GM12878 (cell line): Measurements from ENCODE around the gene SH2B3. TPM values are rescaled to one million over a fixed set of nuclear protein-coding genes. Genes with fewer than 3 reads are reported as not detected.
"Not testable (repeated sequence)": the region's sequence is repeated elsewhere in the genome, so short reads cannot be mapped to it uniquely, and the experiment has no call there.

Experiments
- ATAC-seq: fragments of 200-7000 bp; cut with Tn5 transposase; 3 replicates; pipeline ENCODE4 v1.9.1; 2020; ENCODE audit warnings: mild to moderate bottlenecking, moderate library complexity
- BruUV-seq: library from RNA; stranded (reverse); fragments of 400-500 nt; replicated peaks from 2 replicates; lab custom pipeline; 2021; lab: Mats Ljungman, UMichigan
- CTCF ChIA-PET: fragments of 300-600 bp; sonication (Branson Sonifier 250); formaldehyde crosslinking; extraction: SDS; loops from one replicate; lab custom pipeline; 2021; ENCODE audit warnings: inconsistent platforms; lab: Yijun Ruan, JAX
- POLR2A ChIA-PET: fragments of 350-600 bp; formaldehyde crosslinking; extraction: SDS; loops from one replicate; lab custom pipeline; 2021; ENCODE audit warnings: inconsistent platforms; lab: Charles Lee
- RAD21 ChIA-PET: fragments of 300-600 bp; sonication (Branson Sonifier 250); formaldehyde crosslinking; loops from one replicate; lab custom pipeline; 2023; ENCODE audit warnings: antibody characterized with exemption; ENCODE audit not compliant: unreplicated experiment; lab: Charles Lee
- SMC1A ChIA-PET: fragments of 300-600 bp; sonication (Branson Sonifier 250); formaldehyde crosslinking; loops from one replicate; lab custom pipeline; 2023; ENCODE audit not compliant: unreplicated experiment, uncharacterized antibody; lab: Charles Lee
- DNase-seq: peaks from one replicate; pipeline ENCODE4 v3.0.0-alpha.2; 2011; ENCODE audit warnings: low read depth, low spot score
- FAIRE-seq: peaks from 3 replicates; lab custom pipeline; 2011; peaks lifted over from hg19 to GRCh38; lab: Jason Lieb, UNC
- H2AFZ ChIP-seq: 2 replicates; pipeline ENCODE4 v1.6.0; 2011; ENCODE audit warnings: low read depth, low read length, control low read depth; ENCODE audit not compliant: control insufficient read depth
- H3K27ac ChIP-seq: 2 replicates; pipeline ENCODE4 v1.5.1; 2011; ENCODE audit warnings: control low read depth; ENCODE audit not compliant: control insufficient read depth, insufficient read depth
- H3K27me3 ChIP-seq, 2 experiments: replicated peaks in 1 of 2; 2 replicates each; pipeline versions ENCODE4 v1.6.0 to v1.6.1; 2011; ENCODE audit warnings: low read length in 1 of 2; ENCODE audit not compliant: control insufficient read depth in 2 of 2, insufficient read depth in 2 of 2
- H3K36me3 ChIP-seq, 2 experiments: 2 replicates each; pipeline ENCODE4 v1.5.1; 2011; ENCODE audit warnings: low read length in 1 of 2; ENCODE audit not compliant: control insufficient read depth in 2 of 2, insufficient read depth in 2 of 2
- H3K4me1 ChIP-seq: 2 replicates; pipeline ENCODE4 v1.6.1; 2011; ENCODE audit warnings: mild to moderate bottlenecking, low read length, moderate library complexity, mixed read lengths; ENCODE audit not compliant: control insufficient read depth, insufficient read depth
- H3K4me2 ChIP-seq: 2 replicates; pipeline ENCODE4 v1.6.0; 2011; ENCODE audit warnings: control low read depth; ENCODE audit not compliant: control insufficient read depth, insufficient read depth
- H3K4me3 ChIP-seq: fragments of 200-600 bp; sonication (generic); 2 replicates; pipeline ENCODE4 v1.5.1; 2016
- H3K79me2 ChIP-seq: 2 replicates; pipeline ENCODE4 v1.6.0; 2011; ENCODE audit warnings: low read length; ENCODE audit not compliant: control insufficient read depth, insufficient read depth
- H3K9ac ChIP-seq: 2 replicates; pipeline ENCODE4 v1.8.0; 2011; ENCODE audit warnings: low read length, control low read depth, mixed read lengths; ENCODE audit not compliant: control insufficient read depth, insufficient read depth
- H3K9me3 ChIP-seq: replicated peaks from 3 replicates; pipeline ENCODE4 v1.5.1; 2011; ENCODE audit warnings: mild to moderate bottlenecking, low read length; ENCODE audit not compliant: control insufficient read depth, insufficient read depth
- H4K20me1 ChIP-seq: 2 replicates; pipeline ENCODE4 v1.6.0; 2011; ENCODE audit not compliant: control insufficient read depth, insufficient read depth
- MLLT1 ChIP-seq: fragments of 450-650 bp; IDR thresholded peaks from 2 replicates; pipeline ENCODE4 v1.6.1; 2016; ENCODE audit warnings: mild to moderate bottlenecking
- YBX1 ChIP-seq: fragments of 450-650 bp; IDR thresholded peaks from 2 replicates; pipeline ENCODE4 v1.6.1; 2016; ENCODE audit warnings: antibody characterized with exemption
- WGBS: methylation state at CpG from one replicate; pipeline ENCODE4 v1.1.6; 2016; ENCODE audit warnings: low lambda C conversion rate; ENCODE audit not compliant: insufficient replicate concordance, insufficient coverage; ENCODE audit errors: missing lambda C conversion rate; 5-methylcytosine and 5-hydroxymethylcytosine counted together
- in situ Hi-C: fragments of 300-500 bp; cut with MboI; formaldehyde crosslinking; loops from 9 replicates; pipeline ENCODE4 v1.14.3; 2018; ENCODE audit warnings: mixed read lengths
- intact Hi-C: fragments of 100-400 bp; cut with micrococcal nuclease; formaldehyde crosslinking; loops from one replicate; pipeline ENCODE4 v1.14.2; 2022; ENCODE audit not compliant: unreplicated experiment
- polyA plus RNA-seq, 11 experiments: library from polyadenylated mRNA; depleted of rRNA in 4 of 11; unstranded in 6 of 11; stranded (reverse) in 5 of 11; fragments of >200 nt; fragmentation: Nextera tagmentation in 4 of 11; fragmentation: Illumina TruSeq in 1 of 11; extraction: Ambion mirVana in 4 of 11; extraction: Trizol in 1 of 11; gene quantifications; 1 replicate in 1 of 11; 2 replicates in 10 of 11; pipeline versions ENCODE4 v1.2.1 to v1.2.3, GENCODE V29; 2011 to 2016; ENCODE audit warnings: inconsistent platforms in 2 of 11, missing spikeins in 2 of 11, low read depth in 1 of 11
- total RNA-seq, 4 experiments: library from RNA; depleted of rRNA in 3 of 4; stranded (reverse); fragments of >200 nt in 3 of 4; fragmentation: Illumina TruSeq in 1 of 4; extraction: Trizol in 1 of 4; gene quantifications; 2 replicates each; pipeline versions ENCODE4 v1.2.1 to v1.2.3, GENCODE V29; 2013 to 2021

The SH2B3 gene
- total and polyA plus RNA-seq, 10 of the 15 experiments (the other 5 are each of a cell fraction or from before 2014, with no cell fraction given), result 5.8 to 46.4 (median 23.3) TPM

- POLR2A ChIA-PET, result interaction anchor here (3.2 to 13.2 kb wide), 3 partner anchors 28 to 49 kb away, joined by 27 to 188 read pairs (median 50); no protein-coding TSS in a partner anchor
- H3K79me2 ChIP-seq, result peaks cover 17% of the 10 kb centered on the region
- H3K9ac ChIP-seq, H4K20me1 ChIP-seq, BruUV-seq, H3K9me3 ChIP-seq, H2AFZ ChIP-seq, ATAC-seq, H3K36me3 ChIP-seq, FAIRE-seq, H3K4me3 ChIP-seq, intact Hi-C loops, DNase-seq, H3K27me3 ChIP-seq: not testable (repeated sequence)
- peaks cover 54% of the 10 kb centered on the region for H3K4me1 ChIP-seq
- CTCF ChIA-PET, result interaction anchor here (0.7 to 27.0 kb wide), 11 partner anchors 10 to 658 kb away, joined by 3 to 1117 read pairs (median 6); no protein-coding TSS in a partner anchor
- TF ChIP-seq YBX1 (0 out of 2 replicates have a peak, but pooled peaks have one; percentile 19), MLLT1 (peak; percentile 84)
- 68% methylated on average over 4 of the region's 9 CpGs for WGBS
- in situ Hi-C loops, result loop anchor here (5.0 kb wide), 1 partner anchor 45 kb away; no protein-coding TSS in a partner anchor
- SMC1A ChIA-PET, result interaction anchor here (2.6 to 22.6 kb wide), 5 partner anchors 10 to 54 kb away, joined by 15 to 605 read pairs (median 40); no protein-coding TSS in a partner anchor
- RAD21 ChIA-PET, result interaction anchor here (1.0 to 19.6 kb wide), 6 partner anchors 10 to 284 kb away, joined by 3 to 804 read pairs (median 12); partner anchors contain the start of genes ACAD10 and BRAP
- 0 out of 2 replicates have a peak overlapping the region, but pooled peaks have one; percentile 96 for H3K4me2 ChIP-seq
- peak overlapping the region; percentile 91; the same call in 1 of the 2 replicates for H3K27ac ChIP-seq
Measured at GRCh38 chr12:111402490-111402824, 3.3 kb upstream of the SH2B3 start.
